ENCODE measurements around the gene C1orf159.

Gene C1orf159

GRCh38 chr1:1115786-1116700 is at the start of gene C1orf159 (continued):
- TF ChIP-seq ZNF18 (tag by site-specific recombination; IDR thresholded peaks at IDR 0.05), result no peak
- no peak for TF ChIP-seq ZNF146 (tag by site-specific recombination; IDR thresholded peaks at IDR 0.05)
- peak; percentile 98 for TF ChIP-seq PRDM10 (tag by site-specific recombination; IDR thresholded peaks at IDR 0.05)
- TF ChIP-seq ZNF660 (tag by site-specific recombination; IDR thresholded peaks at IDR 0.05), result no peak
- TF ChIP-seq ZBTB11 (tag by site-specific recombination; conservative IDR thresholded peaks at IDR 0.05; ENCODE audit: low read depth), result peak; percentile 74
- TF ChIP-seq ZFHX2 (tag by site-specific recombination; conservative IDR thresholded peaks at IDR 0.05), result peak; percentile 95
- TF ChIP-seq FEZF1 (tag by site-specific recombination; IDR thresholded peaks at IDR 0.05), result no peak
- no peak for TF ChIP-seq ZNF148 (tag by site-specific recombination; IDR thresholded peaks at IDR 0.05; ENCODE audit: borderline replicate concordance)
- no peak for TF ChIP-seq PRDM1 (tag by site-specific recombination; IDR thresholded peaks at IDR 0.05)
- TF ChIP-seq ZNF324 (tag by site-specific recombination; IDR thresholded peaks at IDR 0.05), result no peak
- TF ChIP-seq ZNF664 (tag by site-specific recombination; IDR thresholded peaks at IDR 0.05), result no peak
- no peak for TF ChIP-seq ZNF157 (tag by site-specific recombination; IDR thresholded peaks at IDR 0.05)
- TF ChIP-seq ZBTB6 (tag by site-specific recombination; IDR thresholded peaks at IDR 0.05), result peak; percentile 44; the same call in 1 of the 2 replicates
- TF ChIP-seq REST (tag by site-specific recombination; IDR thresholded peaks at IDR 0.05), result no peak
- no peak for TF ChIP-seq ZNF423 (tag by site-specific recombination; IDR thresholded peaks at IDR 0.05)
- peak; percentile 96 for TF ChIP-seq ZBTB26 (tag by site-specific recombination; optimal IDR thresholded peaks at IDR 0.05)
- peak; percentile 33; the same call in 1 of the 2 replicates for TF ChIP-seq ZIC2 (tag by site-specific recombination; IDR thresholded peaks at IDR 0.05)
- no peak for TF ChIP-seq ZNF266 (tag by site-specific recombination; IDR thresholded peaks at IDR 0.05; ENCODE audit: low read depth)
- TF ChIP-seq KLF1 (tag by site-specific recombination; IDR thresholded peaks at IDR 0.05), result peak; percentile 89
- TF ChIP-seq ZNF658 (tag by site-specific recombination; IDR thresholded peaks at IDR 0.05), result no peak
- no peak for TF ChIP-seq ZNF23 (tag by site-specific recombination; IDR thresholded peaks at IDR 0.05; ENCODE audit: borderline replicate concordance)
